ENCODE data around the gene PACC1.
"Not testable (repeated sequence)": the region's sequence is repeated elsewhere in the genome, so short reads cannot be mapped to it uniquely, and the experiment has no call there.

PACC1 gene

DNA sequence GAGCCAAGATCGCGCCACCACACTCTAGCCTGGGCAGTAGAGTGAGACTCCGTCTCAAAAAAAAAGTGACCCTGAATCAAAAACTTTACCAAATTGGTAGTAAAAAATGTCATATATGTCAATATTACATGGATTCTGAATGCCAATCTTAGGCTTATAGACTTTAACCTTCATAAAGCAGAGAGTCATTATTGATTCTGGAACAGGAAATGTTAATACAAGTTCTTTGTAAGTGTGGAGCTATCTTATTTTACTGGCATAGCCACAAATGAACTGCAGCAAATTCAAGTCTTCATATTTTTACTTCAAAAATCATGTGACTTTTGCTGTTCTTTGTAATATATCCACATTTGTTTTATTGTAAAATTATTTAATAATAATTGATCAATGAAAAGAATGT lies 88.1 kb downstream of the PACC1 start:
- POLR2A ChIA-PET: no interaction called here
- H3K27ac ChIP-seq (ENCODE audit: extremely low read depth, low read depth, low read length): no peak overlapping the region
- H3K36me3 ChIP-seq (ENCODE audit: control insufficient read depth in 2 of 2, insufficient read depth in 1 of 2, low read length in 2 of 2): peaks cover 0 to 4% of the 10 kb centered on the region in 2 experiments; a peak in 1 of 3 replicates
- no peak overlapping the region for H3K4me3 ChIP-seq (ENCODE audit: low read depth, low read length)
- CTCF ChIA-PET: no interaction called here
- no peaks in the 10 kb centered on the region for H3K9me3 ChIP-seq (ENCODE audit: control insufficient read depth, insufficient read depth, low read depth, low read length)
- H3K4me1 ChIP-seq (ENCODE audit: control insufficient read depth, insufficient read depth, low read length): no peaks in the 10 kb centered on the region
- TF ChIP-seq ZEB2 (tag by site-specific recombination; IDR thresholded peaks at IDR 0.05): no peak
- no peak for TF ChIP-seq MYNN (tag by site-specific recombination; IDR thresholded peaks at IDR 0.05; ENCODE audit: borderline replicate concordance)
- TF ChIP-seq ZNF701 (tag by site-specific recombination; IDR thresholded peaks at IDR 0.05): no peak
- TF ChIP-seq ZNF211 (tag by site-specific recombination; IDR thresholded peaks at IDR 0.05; ENCODE audit: low read depth): no peak
- TF ChIP-seq YY2 (tag by site-specific recombination; IDR thresholded peaks at IDR 0.05): no peak
- no peak for TF ChIP-seq ZNF366 (tag by site-specific recombination; conservative IDR thresholded peaks at IDR 0.05)
- no peak for TF ChIP-seq ZNF560 (tag by site-specific recombination; IDR thresholded peaks at IDR 0.05; ENCODE audit: borderline replicate concordance)
- TF ChIP-seq, protein P1, sequence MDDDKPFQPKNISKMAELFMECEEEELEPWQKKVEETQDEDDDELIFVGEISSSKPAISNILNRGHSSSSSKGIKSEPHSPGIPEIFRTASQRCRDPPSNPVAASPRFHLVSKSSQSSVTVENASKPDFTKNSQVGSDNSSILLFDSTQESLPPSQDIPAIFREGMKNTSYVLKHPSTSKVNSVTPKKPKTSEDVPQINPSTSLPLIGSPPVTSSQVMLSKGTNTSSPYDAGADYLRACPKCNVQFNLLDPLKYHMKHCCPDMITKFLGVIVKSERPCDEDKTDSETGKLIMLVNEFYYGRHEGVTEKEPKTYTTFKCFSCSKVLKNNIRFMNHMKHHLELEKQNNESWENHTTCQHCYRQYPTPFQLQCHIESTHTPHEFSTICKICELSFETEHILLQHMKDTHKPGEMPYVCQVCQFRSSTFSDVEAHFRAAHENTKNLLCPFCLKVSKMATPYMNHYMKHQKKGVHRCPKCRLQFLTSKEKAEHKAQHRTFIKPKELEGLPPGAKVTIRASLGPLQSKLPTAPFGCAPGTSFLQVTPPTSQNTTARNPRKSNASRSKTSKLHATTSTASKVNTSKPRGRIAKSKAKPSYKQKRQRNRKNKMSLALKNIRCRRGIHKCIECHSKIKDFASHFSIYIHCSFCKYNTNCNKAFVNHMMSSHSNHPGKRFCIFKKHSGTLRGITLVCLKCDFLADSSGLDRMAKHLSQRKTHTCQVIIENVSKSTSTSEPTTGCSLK (tag by site-specific recombination; IDR thresholded peaks at IDR 0.05): no peak

DNA sequence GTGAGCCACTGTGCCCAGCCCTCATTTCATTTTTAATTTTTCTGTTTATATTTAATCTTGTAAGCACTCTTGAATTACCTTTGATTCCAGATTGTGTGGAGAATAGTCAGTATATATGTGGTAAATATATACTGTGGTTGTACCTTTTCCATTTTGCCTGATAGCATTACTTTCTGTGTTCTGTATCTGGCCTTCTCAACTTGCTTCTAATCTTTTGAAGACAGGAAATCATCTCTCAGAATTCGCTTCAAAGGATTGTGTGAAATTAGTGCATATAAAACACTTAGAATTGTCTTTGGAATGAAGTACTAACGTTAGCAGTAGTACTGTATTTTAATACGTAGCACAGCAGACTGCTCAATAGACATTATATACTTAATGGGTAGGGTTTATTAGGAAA lies 91.6 kb downstream of the PACC1 start:
- peak; percentile 23; the same call in 1 of the 2 replicates for TF ChIP-seq ZNF133 (tag by site-specific recombination; IDR thresholded peaks at IDR 0.05)
- no peak for TF ChIP-seq ZNF114 (tag by site-specific recombination; IDR thresholded peaks at IDR 0.05)
- no peak for TF ChIP-seq ZBTB20 (tag by site-specific recombination; IDR thresholded peaks at IDR 0.05)
- ChIA-PET CTCF (no interaction called here), POLR2A (no interaction called here)
- no peaks in the 10 kb centered on the region for H3K9me3 ChIP-seq (ENCODE audit: control insufficient read depth, insufficient read depth, low read depth, low read length)
- no peaks in the 10 kb centered on the region for H3K36me3 ChIP-seq (ENCODE audit: control insufficient read depth in 2 of 2, insufficient read depth in 1 of 2, low read length in 2 of 2)
- H3K4me1 ChIP-seq (ENCODE audit: control insufficient read depth, insufficient read depth, low read length): no peaks in the 10 kb centered on the region
- H3K27ac ChIP-seq (ENCODE audit: extremely low read depth, low read depth, low read length): no peak overlapping the region
- no peak overlapping the region for H3K4me3 ChIP-seq (ENCODE audit: low read depth, low read length)

DNA sequence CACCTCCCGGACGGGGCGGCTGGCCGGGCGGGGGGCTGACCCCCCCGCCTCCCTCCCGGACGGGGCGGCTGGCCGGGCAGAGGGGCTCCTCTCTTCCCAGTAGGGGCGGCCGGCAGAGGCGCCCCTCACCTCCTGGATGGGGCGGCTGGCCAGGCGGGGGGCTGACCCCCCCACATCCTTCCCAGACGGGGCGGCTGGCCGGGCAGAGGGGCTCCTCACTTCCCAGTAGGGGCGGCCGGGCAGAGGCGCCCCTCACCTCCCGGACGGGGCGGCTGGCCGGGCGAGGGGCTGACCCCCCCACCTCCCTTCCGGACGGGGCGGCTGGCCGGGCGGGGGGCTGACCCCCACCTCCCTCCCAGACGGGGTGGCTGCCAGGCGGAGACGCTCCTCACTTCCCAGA lies 93.7 kb downstream of the PACC1 start:
- H3K4me3 ChIP-seq (ENCODE audit: low read depth, low read length); H3K9me3 ChIP-seq (ENCODE audit: control insufficient read depth, insufficient read depth, low read depth, low read length); H3K27ac ChIP-seq (ENCODE audit: extremely low read depth, low read depth, low read length); H3K36me3 ChIP-seq (ENCODE audit: control insufficient read depth in 2 of 2, insufficient read depth in 1 of 2, low read length in 2 of 2); POLR2A ChIA-PET; H3K4me1 ChIP-seq (ENCODE audit: control insufficient read depth, insufficient read depth, low read length); CTCF ChIA-PET: not testable (repeated sequence)

DNA sequence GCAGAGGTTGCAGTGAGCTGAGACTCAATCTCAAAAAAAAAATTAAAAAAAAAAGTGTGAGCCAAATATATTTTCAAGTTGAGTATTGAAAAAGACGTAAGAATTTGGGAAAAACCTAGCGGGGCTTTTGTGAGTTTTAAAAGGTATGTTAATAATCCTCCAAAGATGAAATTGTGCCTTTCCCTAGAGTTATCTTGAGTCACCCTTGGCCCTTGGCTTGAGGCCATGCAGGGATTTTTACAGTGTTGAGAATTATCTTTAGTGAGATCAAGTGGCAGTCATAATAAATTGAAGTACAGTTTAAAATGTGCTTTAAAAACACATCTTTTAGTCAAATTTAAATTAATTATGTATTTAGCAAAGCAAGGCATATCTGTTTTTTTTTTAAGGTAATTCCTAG lies 96.8 kb downstream of the PACC1 start:
- ChIA-PET POLR2A (no interaction called here), CTCF (interaction anchor here (0.6 to 1.6 kb wide), 3 partner anchors 247 to 815 kb away, joined by 3 to 6 read pairs (median 3); no protein-coding TSS in a partner anchor)
- H3K4me3 ChIP-seq (ENCODE audit: low read depth, low read length): no peak overlapping the region
- TF ChIP-seq MYNN (tag by site-specific recombination; IDR thresholded peaks at IDR 0.05; ENCODE audit: borderline replicate concordance): no peak
- TF ChIP-seq, protein P2, sequence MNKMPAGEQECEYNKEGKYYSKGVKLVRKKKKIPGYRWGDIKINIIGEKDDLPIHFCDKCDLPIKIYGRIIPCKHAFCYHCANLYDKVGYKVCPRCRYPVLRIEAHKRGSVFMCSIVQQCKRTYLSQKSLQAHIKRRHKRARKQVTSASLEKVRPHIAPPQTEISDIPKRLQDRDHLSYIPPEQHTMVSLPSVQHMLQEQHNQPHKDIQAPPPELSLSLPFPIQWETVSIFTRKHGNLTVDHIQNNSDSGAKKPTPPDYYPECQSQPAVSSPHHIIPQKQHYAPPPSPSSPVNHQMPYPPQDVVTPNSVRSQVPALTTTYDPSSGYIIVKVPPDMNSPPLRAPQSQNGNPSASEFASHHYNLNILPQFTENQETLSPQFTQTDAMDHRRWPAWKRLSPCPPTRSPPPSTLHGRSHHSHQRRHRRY (tag by site-specific recombination; IDR thresholded peaks at IDR 0.05): no peak
- TF ChIP-seq, protein P3, sequence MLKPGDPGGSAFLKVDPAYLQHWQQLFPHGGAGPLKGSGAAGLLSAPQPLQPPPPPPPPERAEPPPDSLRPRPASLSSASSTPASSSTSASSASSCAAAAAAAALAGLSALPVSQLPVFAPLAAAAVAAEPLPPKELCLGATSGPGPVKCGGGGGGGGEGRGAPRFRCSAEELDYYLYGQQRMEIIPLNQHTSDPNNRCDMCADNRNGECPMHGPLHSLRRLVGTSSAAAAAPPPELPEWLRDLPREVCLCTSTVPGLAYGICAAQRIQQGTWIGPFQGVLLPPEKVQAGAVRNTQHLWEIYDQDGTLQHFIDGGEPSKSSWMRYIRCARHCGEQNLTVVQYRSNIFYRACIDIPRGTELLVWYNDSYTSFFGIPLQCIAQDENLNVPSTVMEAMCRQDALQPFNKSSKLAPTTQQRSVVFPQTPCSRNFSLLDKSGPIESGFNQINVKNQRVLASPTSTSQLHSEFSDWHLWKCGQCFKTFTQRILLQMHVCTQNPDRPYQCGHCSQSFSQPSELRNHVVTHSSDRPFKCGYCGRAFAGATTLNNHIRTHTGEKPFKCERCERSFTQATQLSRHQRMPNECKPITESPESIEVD (tag by site-specific recombination; IDR thresholded peaks at IDR 0.05): peak; percentile 58
- TF ChIP-seq ZBTB8A (tag by site-specific recombination; IDR thresholded peaks at IDR 0.05): no peak
- no peak for TF ChIP-seq ZNF175 (tag by site-specific recombination; IDR thresholded peaks at IDR 0.05)
- no peak for TF ChIP-seq SALL2 (tag by site-specific recombination; IDR thresholded peaks at IDR 0.05; ENCODE audit: borderline replicate concordance)
- no peak overlapping the region for H3K27ac ChIP-seq (ENCODE audit: extremely low read depth, low read depth, low read length)
- H3K9me3 ChIP-seq (ENCODE audit: control insufficient read depth, insufficient read depth, low read depth, low read length): no peaks in the 10 kb centered on the region
- no peaks in the 10 kb centered on the region for H3K4me1 ChIP-seq (ENCODE audit: control insufficient read depth, insufficient read depth, low read length)
- H3K36me3 ChIP-seq (ENCODE audit: control insufficient read depth in 2 of 2, insufficient read depth in 1 of 2, low read length in 2 of 2): no peaks in the 10 kb centered on the region

All from HEK293 (cell line).